Prostate gland (tissue), 2 donors: ENCODE results near the gene PRSS21.

Experiments used
- CTCF ChIP-seq, 4 experiments: fragments of 200-600 bp in 2 of 4; fragments of 450-650 bp in 2 of 4; sonication (generic) in 2 of 4; IDR thresholded peaks; 1 replicate in 3 of 4; 2 replicates in 1 of 4; pipeline ENCODE4 v1.5.1; 2016 to 2019; ENCODE audit warnings: antibody characterized with exemption in 4 of 4, mild to moderate bottlenecking in 2 of 4, moderate library complexity in 2 of 4
- POLR2A ChIP-seq: fragments of 450-650 bp; IDR thresholded peaks from one replicate; pipeline ENCODE4 v1.6.1; 2016; ENCODE audit warnings: antibody characterized with exemption, mild to moderate bottlenecking
- POLR2AphosphoS5 ChIP-seq: sonication (generic); formaldehyde crosslinking; IDR thresholded peaks from one replicate; pipeline ENCODE4 v1.6.1; 2017; ENCODE audit warnings: antibody characterized with exemption

- TF ChIP-seq CTCF (IDR thresholded peaks at IDR 0.05) (peak in 2 of 4 experiments; percentile 24 to 33), POLR2A (no peak), POLR2AphosphoS5 (no peak)
Measured at GRCh38 chr16:2842340-2843000, 25.4 kb downstream of the PRSS21 start.
